Activated CD8-positive, alpha-beta memory T cell treated with anti-CD3 and anti-CD28 coated beads for 36 hours (primary cell): ENCODE measurements around the gene NDUFA11. TPM values are rescaled to one million over a fixed set of nuclear protein-coding genes. Genes with fewer than 3 reads are reported as not detected.

ENCODE experiments used
- CTCF ChIA-PET: fragments of 350-600 bp; sonication (Branson Sonifier 250); formaldehyde crosslinking; loops from one replicate; lab custom pipeline; 2021; ENCODE audit warnings: antibody characterized with exemption; lab: Charles Lee
- POLR2A ChIA-PET: fragments of 350-600 bp; sonication (Branson Sonifier 250); formaldehyde crosslinking; loops from one replicate; lab custom pipeline; 2021; ENCODE audit warnings: antibody characterized with exemption; lab: Charles Lee
- total RNA-seq, 2 experiments: library from RNA; stranded (reverse); gene quantifications; one replicate each; pipeline ENCODE4 v1.2.3, GENCODE V29; 2021

NDUFA11 gene
- 100 to 1,000 TPM; 238 to 252 TPM for total RNA-seq

DNA sequence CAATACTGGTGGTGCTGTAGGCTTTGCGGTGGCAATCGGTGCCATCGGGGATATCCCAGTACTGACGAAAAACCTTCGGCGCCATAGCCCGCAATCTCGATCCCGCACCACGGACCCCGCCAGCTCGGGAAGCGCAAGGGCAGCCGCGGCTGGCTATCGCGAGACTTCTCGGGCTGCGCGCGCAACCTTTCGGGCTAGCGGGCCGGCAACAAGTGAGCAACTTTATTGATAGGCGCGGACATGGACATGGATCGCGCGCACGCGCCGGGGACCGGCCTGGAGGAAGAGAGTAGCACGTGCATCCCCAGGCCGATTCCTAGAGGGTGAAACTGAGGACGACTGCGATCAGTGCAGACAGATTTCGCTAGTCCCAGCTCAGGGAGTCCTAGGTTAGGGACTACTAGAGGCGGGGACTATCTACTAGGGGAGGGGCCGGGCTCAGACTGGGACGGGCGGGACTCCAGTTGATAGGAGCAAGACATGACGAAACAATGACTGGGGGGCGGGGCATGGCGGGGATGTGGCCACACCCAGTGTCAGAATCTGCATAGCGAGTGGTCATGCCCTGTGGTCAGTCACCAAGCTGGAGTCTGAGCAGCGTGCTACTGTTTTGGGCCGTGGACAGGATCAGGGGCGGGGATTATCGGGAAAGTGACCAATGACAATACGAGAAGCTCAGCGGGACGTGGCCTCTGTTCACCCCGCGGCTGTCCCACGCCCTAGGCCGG is at the start of gene NDUFA11:
TSS of gene NDUFA11 (minus strand) at position 167 of the 728 bp plus-strand sequence. CDS start at position 85, 82 bp downstream.
- POLR2A ChIA-PET: interaction anchor here (0.5 to 2.2 kb wide), 11 partner anchors 39 to 214 kb away, joined by 3 to 23 read pairs (median 5); partner anchors contain the start of gene RPL36

DNA sequence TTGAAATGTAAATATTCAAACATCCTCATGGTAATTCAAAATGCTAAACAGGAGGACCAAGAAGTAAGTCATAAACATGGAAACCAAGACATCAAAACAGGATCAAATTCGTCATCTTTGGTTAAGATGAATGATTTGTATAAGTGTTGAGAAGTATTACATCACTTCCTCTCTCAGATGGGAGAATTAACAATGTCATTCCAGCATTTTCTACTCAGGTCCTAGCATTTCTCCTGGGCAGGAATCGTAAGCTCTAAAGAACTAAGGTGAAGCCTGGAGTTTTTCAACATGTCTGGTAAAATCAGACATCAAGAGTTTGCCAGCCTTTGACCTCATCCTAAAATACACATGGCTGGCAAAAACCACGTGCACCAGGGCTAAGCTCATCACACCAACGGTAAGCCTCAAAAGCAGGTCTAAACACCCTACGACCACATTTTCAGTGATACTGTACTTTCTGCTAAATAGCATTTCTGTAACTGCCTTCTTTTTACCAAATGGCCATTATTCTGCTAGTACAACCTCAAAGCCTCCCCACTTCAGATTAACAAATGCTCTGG is 49.5 kb upstream of the NDUFA11 start:
- ChIA-PET POLR2A (interaction anchor here (0.9 kb wide), 2 partner anchors 25 to 50 kb away, joined by 3 read pairs; partner anchors contain the start of gene RANBP3), CTCF (interaction anchor here (0.6 to 2.0 kb wide), 5 partner anchors 19 to 292 kb away, joined by 3 to 5 read pairs (median 3); partner anchors contain the start of gene NDUFA11)

More for the DNA sequence above, at the start of gene NDUFA11:
- CTCF ChIA-PET: interaction anchor here (0.8 to 3.4 kb wide), 7 partner anchors 49 to 100 kb away, joined by 3 to 23 read pairs (median 3); no protein-coding TSS in a partner anchor

DNA sequence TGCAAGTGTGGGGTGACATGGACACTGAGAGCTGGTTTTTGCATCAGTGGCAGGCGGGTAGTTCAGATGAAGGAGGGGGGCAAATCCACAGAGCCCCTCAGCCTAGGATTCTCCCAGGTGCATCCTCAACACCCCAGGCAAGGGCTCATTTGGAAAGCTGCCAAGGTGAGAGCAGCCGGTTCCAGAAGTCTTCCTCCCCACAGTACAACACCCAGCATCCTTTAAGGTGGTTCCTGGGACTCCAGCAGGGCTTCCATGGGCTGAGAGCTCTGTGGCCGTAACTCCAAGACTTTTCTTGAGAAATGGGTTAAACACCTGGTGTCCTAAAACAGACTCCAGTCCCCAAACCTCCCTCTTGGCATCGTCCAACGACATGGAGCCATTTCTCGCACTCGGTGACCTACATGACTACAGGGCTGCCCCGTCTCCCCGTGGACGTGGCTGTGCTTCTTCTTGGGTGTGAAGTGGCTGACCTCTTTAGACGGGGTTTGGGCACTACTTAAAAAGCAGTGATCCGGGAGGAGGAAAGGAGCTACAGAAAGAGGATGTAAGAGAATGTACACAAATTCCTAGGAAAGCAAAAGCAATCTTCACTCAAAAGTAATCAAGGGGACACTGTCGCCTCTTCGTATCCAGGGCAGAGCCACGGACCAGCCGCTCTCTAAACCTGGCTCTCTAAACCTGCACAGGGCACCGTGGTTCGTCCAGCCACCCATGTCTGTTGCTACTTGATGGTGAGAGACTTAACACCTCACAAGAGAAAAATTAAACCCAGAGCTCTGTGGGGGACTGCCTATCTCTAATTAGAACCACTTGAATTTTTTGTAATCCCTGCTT is 48.8 kb upstream of the NDUFA11 start:
- CTCF ChIA-PET: interaction anchor here (0.6 to 2.0 kb wide), 5 partner anchors 20 to 293 kb away, joined by 3 to 5 read pairs (median 3); partner anchors contain the start of gene NDUFA11
- POLR2A ChIA-PET: interaction anchor here (0.7 to 0.9 kb wide), 2 partner anchors 26 to 49 kb away, joined by 3 to 12 read pairs; partner anchors contain the start of gene RANBP3

DNA sequence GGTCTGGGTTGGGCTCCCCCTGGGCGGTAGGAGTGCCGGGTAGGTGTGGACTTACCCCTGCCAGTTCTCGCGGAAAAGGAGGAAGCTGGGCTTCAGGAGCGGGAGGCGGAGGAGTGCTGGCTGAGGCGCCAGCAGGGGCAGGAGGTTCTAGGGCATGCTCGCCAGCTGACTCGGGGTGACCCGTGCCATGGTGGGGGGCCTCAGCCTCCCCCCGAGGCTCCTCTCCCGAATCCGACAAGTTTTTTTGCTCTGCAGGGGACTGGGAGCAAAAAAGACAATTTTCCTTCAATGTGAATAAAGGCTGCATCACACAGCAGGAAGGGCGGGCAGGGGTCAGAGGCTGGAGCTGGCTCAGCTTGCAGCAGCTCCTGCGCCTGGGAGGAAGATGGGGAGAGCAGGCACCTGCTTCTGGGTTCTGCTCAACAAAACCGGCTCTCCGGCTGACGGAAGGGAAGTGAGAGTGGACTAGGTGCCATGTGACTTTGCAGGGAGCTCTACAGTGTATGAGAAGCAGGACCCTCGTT is 47.8 kb upstream of the NDUFA11 start:
- CTCF ChIA-PET: interaction anchor here (1.0 kb wide), 1 partner anchor 33 kb away, joined by 3 read pairs; no protein-coding TSS in a partner anchor
- POLR2A ChIA-PET: interaction anchor here (0.7 kb wide), 1 partner anchor 27 kb away, joined by 12 read pairs; the partner anchor contains the start of gene RANBP3

DNA sequence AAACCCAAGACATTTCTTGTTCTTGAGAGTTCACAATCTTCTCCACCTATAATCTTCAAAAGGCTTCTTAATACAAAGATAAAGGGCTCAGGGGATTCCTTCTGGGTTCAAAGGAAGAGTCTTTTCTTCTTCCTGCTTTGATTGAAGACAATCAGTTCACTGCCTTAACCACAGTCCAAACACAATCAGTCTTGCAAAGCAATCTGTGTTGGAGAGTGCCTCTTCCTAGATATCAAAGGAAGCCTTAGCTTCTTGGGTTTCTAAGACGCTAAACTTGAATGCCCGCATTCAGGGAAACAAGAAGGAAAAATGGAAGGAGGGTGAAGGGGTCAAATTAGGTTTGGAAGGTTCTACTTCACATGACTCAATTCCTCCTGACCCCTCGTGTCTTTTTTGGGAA is 47.2 kb upstream of the NDUFA11 start:
- ChIA-PET CTCF (interaction anchor here (1.0 kb wide), 1 partner anchor 37 kb away, joined by 3 read pairs; no protein-coding TSS in a partner anchor), POLR2A (interaction anchor here (1.0 kb wide), 1 partner anchor 12 kb away, joined by 3 read pairs; no protein-coding TSS in a partner anchor)

DNA sequence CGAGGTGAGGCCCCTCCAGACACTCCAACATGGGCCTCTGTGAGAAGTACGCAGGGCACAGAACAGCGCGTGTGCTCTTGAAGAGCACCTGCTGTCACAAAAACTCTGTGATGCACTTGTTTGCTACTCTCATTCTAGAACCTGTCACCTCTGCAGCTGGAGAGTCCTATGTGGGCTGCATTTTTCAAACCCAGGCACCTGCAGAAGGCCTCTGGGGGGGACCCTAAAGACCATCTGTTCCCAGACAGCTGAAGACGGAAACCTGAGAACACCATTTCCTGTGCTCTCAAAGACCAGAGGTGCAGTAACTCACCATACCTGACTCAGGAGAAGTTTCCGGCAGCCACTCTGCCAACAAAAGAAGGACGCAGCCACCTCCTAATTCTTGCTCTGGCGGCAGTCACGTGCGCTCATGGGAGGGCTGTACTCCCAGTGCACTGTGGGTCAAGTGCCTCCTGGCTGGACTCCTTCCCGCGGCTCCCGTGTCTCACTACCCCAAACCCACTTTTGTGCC is 46.3 kb upstream of the NDUFA11 start:
- ChIA-PET CTCF (interaction anchor here (1.0 to 1.1 kb wide), 2 partner anchors 37 to 40 kb away, joined by 3 read pairs; no protein-coding TSS in a partner anchor), POLR2A (interaction anchor here (0.6 to 1.7 kb wide), 3 partner anchors 13 to 231 kb away, joined by 3 to 13 read pairs (median 5); partner anchors contain the start of gene NDUFA11)

DNA sequence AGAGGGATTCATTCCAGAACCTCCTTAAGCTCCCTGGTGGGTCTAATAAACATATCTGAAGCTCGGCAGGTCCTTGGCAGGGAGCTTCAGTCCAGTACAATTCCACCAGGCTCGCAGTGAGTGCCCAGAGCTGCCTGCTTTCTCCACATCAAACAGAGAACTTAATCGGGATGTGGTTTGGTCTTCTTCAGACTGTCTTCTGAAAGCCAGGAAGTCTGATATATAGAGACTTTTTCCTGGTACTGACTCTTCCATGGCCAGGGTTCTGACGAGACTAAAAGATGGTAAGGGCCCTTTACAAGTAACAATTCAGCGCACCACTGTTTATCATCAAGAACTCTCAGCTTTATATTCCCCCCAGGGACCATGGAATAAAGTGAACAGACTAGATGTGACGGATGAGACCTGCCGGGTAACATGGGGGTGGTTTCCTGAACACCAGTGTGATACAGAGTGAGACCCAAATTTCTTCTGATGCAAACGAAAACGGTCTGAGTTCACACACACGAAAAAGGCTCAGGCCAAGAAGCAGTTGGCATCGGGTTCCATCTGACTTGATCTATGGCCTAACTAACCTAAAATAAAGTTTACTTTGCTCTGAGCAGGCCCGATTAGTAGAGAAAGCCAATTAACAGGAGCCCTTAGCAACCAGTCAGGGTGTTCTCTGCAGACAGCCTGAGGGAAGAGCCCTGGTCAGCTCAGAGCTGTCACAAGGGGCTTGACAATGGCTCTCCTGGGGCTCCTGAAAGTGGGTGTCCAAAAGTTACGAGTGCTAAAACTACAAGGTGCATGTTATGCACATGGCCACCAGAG is 45.4 kb upstream of the NDUFA11 start:
- ChIA-PET CTCF (interaction anchor here (0.9 to 1.5 kb wide), 7 partner anchors 9 to 74 kb away, joined by 3 to 4 read pairs (median 3); no protein-coding TSS in a partner anchor), POLR2A (interaction anchor here (1.7 kb wide), 1 partner anchor 230 kb away, joined by 5 read pairs; no protein-coding TSS in a partner anchor)

DNA sequence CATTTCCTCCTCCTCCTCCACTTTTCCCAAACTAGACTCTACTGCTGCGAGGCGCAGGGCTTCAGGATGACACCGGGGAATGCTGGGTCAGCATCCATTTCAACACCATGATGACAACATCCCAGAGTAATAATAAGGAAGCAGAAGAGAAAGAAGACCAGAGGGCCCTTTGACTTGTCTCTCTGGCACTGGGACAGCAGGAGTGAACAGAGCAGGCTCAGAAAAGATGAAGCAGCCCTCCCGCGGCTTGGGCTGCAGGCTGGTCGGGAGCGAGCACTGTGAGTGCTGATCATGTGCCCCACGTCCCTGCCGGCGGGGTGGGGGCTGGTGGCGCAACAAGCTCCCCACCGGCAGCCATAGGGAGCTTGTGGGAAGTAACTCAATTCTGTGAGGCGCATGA is 43.8 kb upstream of the NDUFA11 start:
- ChIA-PET POLR2A (interaction anchor here (0.6 to 1.1 kb wide), 2 partner anchors 43 to 303 kb away, joined by 3 to 4 read pairs; no protein-coding TSS in a partner anchor), CTCF (interaction anchor here (1.1 kb wide), 1 partner anchor 119 kb away, joined by 3 read pairs; no protein-coding TSS in a partner anchor)

DNA sequence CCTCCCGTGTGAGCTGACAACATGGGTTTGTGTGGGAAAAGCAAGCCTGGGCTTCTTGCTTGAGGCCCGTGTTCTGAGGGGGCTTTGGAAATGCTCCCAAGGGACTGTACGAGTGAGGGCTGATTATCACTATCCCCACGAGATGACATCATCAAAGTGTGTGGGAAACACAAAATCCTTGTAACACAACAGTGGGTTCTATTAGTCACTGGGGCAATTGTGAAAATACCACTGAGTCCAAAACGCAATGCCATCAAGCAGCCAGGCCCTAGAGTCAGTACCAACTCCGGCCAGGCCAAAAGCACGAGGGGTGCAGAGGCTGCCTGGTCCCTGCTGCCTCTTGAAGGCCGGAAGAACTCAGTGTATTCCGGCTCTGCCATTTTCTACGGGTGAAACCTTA is 40.0 kb upstream of the NDUFA11 start:
- CTCF ChIA-PET: interaction anchor here (0.6 kb wide), 1 partner anchor 42 kb away, joined by 4 read pairs; no protein-coding TSS in a partner anchor
- POLR2A ChIA-PET: no interaction called here

DNA sequence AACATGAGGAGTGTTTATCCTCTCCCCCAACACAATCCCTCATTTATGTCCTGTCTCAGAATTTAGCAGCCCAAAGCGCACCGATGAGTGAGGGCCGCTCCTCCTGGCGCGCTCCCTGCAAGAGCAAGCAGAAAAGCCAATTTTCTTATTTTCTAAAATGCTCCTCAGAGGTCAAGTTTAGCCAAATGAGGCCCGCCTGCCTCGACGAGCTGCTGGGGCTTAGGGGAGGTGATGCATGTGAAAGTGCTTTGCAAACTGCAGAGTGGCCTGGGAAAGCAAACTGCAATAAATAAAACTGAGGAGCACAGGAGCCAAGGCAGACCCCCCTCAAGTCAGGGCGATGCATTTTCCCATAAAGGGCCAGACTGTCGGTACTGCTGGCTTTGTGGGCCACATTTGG is 39.5 kb upstream of the NDUFA11 start:
- CTCF ChIA-PET: interaction anchor here (0.6 kb wide), 1 partner anchor 706 kb away, joined by 3 read pairs; no protein-coding TSS in a partner anchor
- POLR2A ChIA-PET: interaction anchor here (1.0 kb wide), 1 partner anchor 39 kb away, joined by 3 read pairs; no protein-coding TSS in a partner anchor

DNA sequence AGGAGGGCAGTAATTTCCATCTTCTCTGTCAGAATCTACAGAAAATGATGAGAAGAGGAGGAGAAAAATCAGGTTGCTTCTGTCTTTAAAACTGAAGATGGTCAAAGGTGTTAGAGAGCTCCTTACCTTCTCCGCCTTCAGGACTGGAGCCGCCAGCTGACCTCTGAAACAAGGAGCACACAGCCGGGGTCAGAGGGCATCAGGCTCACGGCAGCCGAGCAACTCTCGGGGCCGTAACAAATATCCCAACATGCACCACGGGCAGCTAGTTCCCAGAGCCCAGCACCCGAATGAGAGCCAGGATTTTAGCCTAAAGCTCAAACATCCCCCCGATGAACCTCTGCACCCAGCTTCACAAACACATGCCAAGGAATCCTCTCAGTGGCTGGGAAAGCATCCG is 38.1 kb upstream of the NDUFA11 start:
- CTCF ChIA-PET: no interaction called here
- POLR2A ChIA-PET: no interaction called here

DNA sequence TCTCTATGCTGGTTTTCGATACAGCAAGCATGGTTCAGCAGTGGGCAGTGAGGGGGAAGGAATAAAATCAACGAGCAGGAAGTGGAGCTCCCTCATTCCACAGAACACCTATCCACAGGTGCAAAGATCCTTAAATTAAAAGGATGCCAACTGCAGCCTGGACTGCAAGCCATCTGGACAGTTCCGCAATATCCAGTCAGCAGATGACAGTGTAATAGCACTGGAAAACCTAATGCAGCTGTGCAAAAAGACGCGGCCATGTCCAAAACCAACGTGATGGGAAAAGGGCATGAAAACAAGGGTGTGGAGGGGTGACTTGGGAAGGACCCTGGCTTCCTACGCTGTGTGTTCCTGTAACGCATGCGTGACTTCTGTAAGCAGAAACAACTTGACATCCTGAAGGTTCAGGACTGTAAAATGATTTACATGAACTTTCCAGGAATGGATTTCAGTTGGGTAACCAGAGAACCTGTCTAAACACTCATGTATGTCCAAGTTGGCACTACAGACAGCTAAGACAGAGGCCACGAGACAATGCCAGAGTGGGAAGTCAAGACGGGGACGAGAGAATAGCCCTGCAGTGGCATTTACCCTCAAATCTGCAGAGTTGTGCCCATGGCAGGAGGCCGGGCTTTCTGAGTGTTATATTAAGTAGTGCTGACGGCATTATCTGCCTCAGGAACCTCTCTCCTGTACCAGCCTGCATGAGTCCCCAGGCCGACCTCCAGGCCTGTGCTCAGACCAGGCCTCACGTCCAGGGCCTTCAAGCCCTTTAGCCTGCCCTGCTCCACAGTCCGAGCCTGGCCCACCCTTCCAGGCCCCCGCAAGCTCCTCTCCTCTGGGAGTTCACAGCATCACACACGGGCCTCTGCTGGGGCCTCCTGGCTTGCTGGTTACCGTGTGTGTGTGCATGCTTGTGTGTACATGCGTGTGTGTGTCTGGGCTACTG is 36.9 kb upstream of the NDUFA11 start:
- ChIA-PET CTCF (interaction anchor here (0.5 kb wide), 1 partner anchor 72 kb away, joined by 6 read pairs; no protein-coding TSS in a partner anchor), POLR2A (no interaction called here)

DNA sequence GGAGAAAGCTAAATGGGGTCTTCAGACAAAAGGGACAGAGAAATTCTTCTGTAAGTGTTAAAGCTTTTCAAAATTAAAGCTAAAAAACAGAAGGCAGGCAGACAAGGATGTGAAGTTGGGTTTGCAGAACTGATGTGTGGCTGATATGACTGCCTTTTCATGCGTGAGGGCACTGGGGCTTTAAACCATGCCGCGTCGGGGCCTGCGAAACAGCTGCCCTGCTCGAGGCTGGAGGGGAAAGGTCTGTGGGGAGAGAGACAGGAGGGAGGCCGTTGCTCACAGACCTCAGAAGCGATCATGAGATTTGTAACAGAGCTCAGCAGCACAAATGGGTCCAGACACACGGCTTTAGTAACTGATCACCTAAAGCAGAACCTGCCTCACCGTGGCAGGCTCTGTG is 34.0 kb upstream of the NDUFA11 start:
- ChIA-PET POLR2A (no interaction called here), CTCF (interaction anchor here (0.7 to 2.2 kb wide), 4 partner anchors 10 to 209 kb away, joined by 3 to 7 read pairs (median 4); no protein-coding TSS in a partner anchor)

DNA sequence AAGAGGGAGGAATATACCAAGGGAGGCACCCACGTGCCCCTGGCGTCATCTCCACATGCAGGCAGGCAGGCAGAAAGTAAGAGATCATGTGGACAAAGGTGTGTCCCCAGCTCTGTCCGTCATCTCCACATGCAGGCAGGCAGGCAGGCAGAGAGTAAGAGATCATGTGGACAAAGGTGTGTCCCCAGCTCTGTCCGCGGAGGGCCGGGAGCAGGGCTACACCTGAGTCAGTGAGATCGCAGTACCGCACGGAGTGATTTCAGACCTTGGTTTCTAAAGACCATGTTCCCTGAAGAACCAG is 32.7 kb upstream of the NDUFA11 start:
- ChIA-PET POLR2A (no interaction called here), CTCF (interaction anchor here (0.7 to 2.2 kb wide), 4 partner anchors 9 to 1244 kb away, joined by 3 to 7 read pairs (median 4); no protein-coding TSS in a partner anchor)

DNA sequence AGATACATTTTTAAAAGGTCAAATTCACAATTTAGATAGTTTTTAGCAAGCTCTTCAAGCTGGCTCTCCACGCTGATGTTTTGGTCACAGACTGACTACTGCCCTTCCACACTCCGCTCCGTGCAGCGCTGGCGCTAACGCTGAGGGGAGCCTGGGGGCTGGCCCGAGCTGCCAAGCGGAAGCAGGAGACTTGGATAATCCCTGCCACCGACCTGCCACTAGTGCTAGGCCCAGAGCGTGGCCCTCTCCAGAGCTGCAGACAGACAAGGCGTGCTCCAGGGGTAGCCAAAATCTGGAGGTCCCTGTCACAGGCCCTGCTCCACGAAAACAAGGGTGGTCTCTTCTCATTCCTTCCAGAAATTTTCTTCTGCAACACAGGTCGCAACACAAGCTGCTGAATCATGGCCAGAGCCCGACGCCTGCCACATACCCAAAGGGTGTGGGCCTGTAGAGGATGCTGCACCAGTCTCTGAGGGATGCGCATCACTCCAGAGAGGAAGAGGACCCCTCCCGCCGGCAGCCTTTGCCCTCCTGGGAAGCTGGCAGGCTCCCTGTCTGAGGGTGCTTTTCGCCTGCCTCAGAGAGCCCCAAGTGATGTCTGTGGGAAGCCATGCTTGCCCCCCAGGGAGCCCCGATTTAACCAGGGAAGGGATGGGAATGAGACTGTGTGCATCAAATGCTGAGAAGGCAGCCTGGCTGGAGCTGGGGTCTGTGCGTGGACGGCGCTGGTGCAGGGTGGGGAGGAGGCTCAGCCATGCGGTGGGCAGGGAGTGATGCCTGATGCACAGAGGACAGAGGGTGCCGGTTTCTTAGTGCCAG is 32.1 kb upstream of the NDUFA11 start:
- CTCF ChIA-PET: interaction anchor here (1.6 kb wide), 1 partner anchor 9 kb away, joined by 3 read pairs; no protein-coding TSS in a partner anchor
- POLR2A ChIA-PET: no interaction called here
